Iris pigment epithelial cell (primary cell): ENCODE data around the gene POLDIP2.

Experiments used
- DNase-seq: peaks from one replicate; pipeline ENCODE4 v3.0.0-alpha.2; 2011; ENCODE audit warnings: low read depth

POLDIP2 gene

GRCh38 chr17:28364665-28365363 lies 7.5 kb upstream of the POLDIP2 start, which contains the start of gene SEBOX:
Gene SEBOX (minus strand): TSS chr17:28365199. CDS start chr17:28365151, 48 bp downstream.
- no peak for DNase-seq

- no peak for DNase-seq
Measured at GRCh38 chr17:28363776-28364650, 6.7 kb upstream of the POLDIP2 start.

- no peak for DNase-seq
Measured at GRCh38 chr17:28363186-28363585, 5.9 kb upstream of the POLDIP2 start.

GRCh38 chr17:28357901-28358197 lies 522 bp upstream of the POLDIP2 start:
- no peak for DNase-seq

GRCh38 chr17:28350271-28350670 lies 7.1 kb downstream of the POLDIP2 start:
- DNase-seq, result no peak

- DNase-seq, result no peak
Measured at GRCh38 chr17:28348979-28349378, 8.3 kb downstream of the POLDIP2 start.

GRCh38 chr17:28347261-28347891 lies 10.0 kb downstream of the POLDIP2 start:
- DNase-seq, result peak; percentile 88

GRCh38 chr17:28346746-28347246 lies 10.5 kb downstream of the POLDIP2 start:
- DNase-seq, result peak; percentile 82

- no peak for DNase-seq
Measured at GRCh38 chr17:28346199-28346580, 11.1 kb downstream of the POLDIP2 start.

GRCh38 chr17:28345419-28346198 lies 11.7 kb downstream of the POLDIP2 start:
- no peak for DNase-seq

- DNase-seq, result no peak
Measured at GRCh38 chr17:28344435-28344901, 12.9 kb downstream of the POLDIP2 start.

GRCh38 chr17:28344011-28344410 lies 13.3 kb downstream of the POLDIP2 start:
- DNase-seq, result no peak

GRCh38 chr17:28343491-28343932 lies 13.8 kb downstream of the POLDIP2 start:
- DNase-seq, result no peak

- DNase-seq, result no peak
Measured at GRCh38 chr17:28342313-28342712, 15.0 kb downstream of the POLDIP2 start.

GRCh38 chr17:28341516-28341915 lies 15.8 kb downstream of the POLDIP2 start:
- DNase-seq, result no peak

- DNase-seq, result no peak
Measured at GRCh38 chr17:28340374-28340773, 17.0 kb downstream of the POLDIP2 start.

GRCh38 chr17:28339431-28339830 lies 17.9 kb downstream of the POLDIP2 start:
- no peak for DNase-seq

- DNase-seq, result peak; percentile 53
Measured at GRCh38 chr17:28338769-28339212, 18.5 kb downstream of the POLDIP2 start.

- DNase-seq, result peak; percentile 46
Measured at GRCh38 chr17:28338056-28338768, 19.1 kb downstream of the POLDIP2 start.

GRCh38 chr17:28335959-28336871 lies 21.1 kb downstream of the POLDIP2 start:
- peak; percentile 94 for DNase-seq
